Vagina (tissue), 2 donors: ENCODE results near the gene ADCY7. TPM values are rescaled to one million over a fixed set of nuclear protein-coding genes. Genes with fewer than 3 reads are reported as not detected.
A peak's percentile ranks its signal among the peaks of the same experiment; 100 is the strongest.

Experiments
- DNase-seq, 2 donors: peaks; one replicate each; pipeline ENCODE4 v3.0.0-alpha.2; 2017; ENCODE audit errors: extremely low spot score in 2 of 2
- H3K27ac ChIP-seq: fragments of 200-600 bp; sonication (generic); one replicate; pipeline ENCODE4 v1.5.1; 2019
- H3K27me3 ChIP-seq: fragments of 200-600 bp; sonication (generic); one replicate; pipeline ENCODE4 v1.5.1; 2019
- H3K36me3 ChIP-seq, 2 donors: fragments of 200-600 bp; sonication (generic); one replicate each; pipeline ENCODE4 v1.5.1; 2017 to 2019
- H3K4me1 ChIP-seq: fragments of 200-600 bp; sonication (generic); one replicate; pipeline ENCODE4 v1.5.1; 2019
- H3K4me3 ChIP-seq, 2 donors: fragments of 200-600 bp; sonication (generic); 1 replicate in 1 of 2; 2 replicates in 1 of 2; pipeline ENCODE4 v1.5.1; 2016 to 2019
- H3K9me3 ChIP-seq: fragments of 200-600 bp; sonication (generic); one replicate; pipeline ENCODE4 v1.5.1; 2019
- CTCF ChIP-seq, 3 experiments: fragments of 450-650 bp in 2 of 3; fragments of 200-600 bp in 1 of 3; sonication (generic) in 1 of 3; IDR thresholded peaks; one replicate each; pipeline ENCODE4 v1.5.1; 2017 to 2019; ENCODE audit warnings: antibody characterized with exemption in 3 of 3, mild to moderate bottlenecking in 2 of 3, moderate library complexity in 2 of 3
- POLR2A ChIP-seq, 2 donors: fragments of 450-650 bp; IDR thresholded peaks; one replicate each; pipeline ENCODE4 v1.6.1; 2017; ENCODE audit warnings: antibody characterized with exemption in 2 of 2, mild to moderate bottlenecking in 2 of 2, moderate library complexity in 2 of 2
- POLR2AphosphoS5 ChIP-seq, 2 donors: sonication (generic); formaldehyde crosslinking; IDR thresholded peaks; one replicate each; pipeline ENCODE4 v1.9.0; 2017; ENCODE audit warnings: antibody characterized with exemption in 2 of 2, mild to moderate bottlenecking in 2 of 2, low read depth in 1 of 2; ENCODE audit not compliant: insufficient read depth in 1 of 2
- intact Hi-C: fragments of 100-400 bp; cut with DNase I; formaldehyde crosslinking; loops from one replicate; pipeline ENCODE4 v1.15.1; 2023
- total RNA-seq: library from RNA; depleted of rRNA; stranded (reverse); fragments of >200 nt; gene quantifications from one replicate; pipeline ENCODE4 v1.2.3, GENCODE V29; 2016

Gene ADCY7
- total RNA-seq, 1 donor from 2014 or later: 18.9 TPM

GRCh38 chr16:50313596-50314478 is 47.5 kb downstream of the ADCY7 start:
- TF ChIP-seq POLR2AphosphoS5 (IDR thresholded peaks at IDR 0.05; ENCODE audit: insufficient read depth in 1 of 2, low read depth in 1 of 2) (peak in 1 of 2 donors; percentile 33), CTCF (IDR thresholded peaks at IDR 0.05) (no peak), POLR2A (IDR thresholded peaks at IDR 0.05) (no peak)
- no peaks in the 10 kb centered on the region for H3K4me1 ChIP-seq
- no peaks in the 10 kb centered on the region for H3K9me3 ChIP-seq
- intact Hi-C loops: no loop called here
- peak in 1 of 2 donors; percentile 87 for DNase-seq
- H3K36me3 ChIP-seq: peaks cover 0 to 58% of the 10 kb centered on the region in 2 donors
- no peaks in the 10 kb centered on the region for H3K27me3 ChIP-seq
- no peak overlapping the region for H3K4me3 ChIP-seq
- no peak overlapping the region for H3K27ac ChIP-seq

DNA sequence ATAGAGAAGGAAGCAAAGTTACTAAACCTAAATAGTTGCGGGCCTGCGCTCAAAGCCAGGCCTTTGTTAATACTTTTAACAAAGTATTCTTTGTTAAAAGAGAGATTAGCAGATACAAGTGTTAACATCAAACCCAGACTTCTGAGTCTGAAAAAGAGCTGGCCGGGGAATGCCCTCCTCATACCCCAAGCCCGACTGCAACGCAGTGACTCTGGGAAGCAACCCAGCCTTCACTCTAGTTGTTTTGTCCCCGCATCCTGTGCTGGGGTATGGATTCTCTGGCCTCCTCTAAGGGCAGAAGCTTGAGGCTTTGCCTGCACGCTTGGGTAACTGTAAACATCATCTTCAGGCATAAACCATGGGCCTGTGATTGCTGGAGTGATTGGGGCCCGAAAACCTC is 48.3 kb downstream of the ADCY7 start:
- peaks cover 0 to 65% of the 10 kb centered on the region in 2 donors for H3K36me3 ChIP-seq

DNA sequence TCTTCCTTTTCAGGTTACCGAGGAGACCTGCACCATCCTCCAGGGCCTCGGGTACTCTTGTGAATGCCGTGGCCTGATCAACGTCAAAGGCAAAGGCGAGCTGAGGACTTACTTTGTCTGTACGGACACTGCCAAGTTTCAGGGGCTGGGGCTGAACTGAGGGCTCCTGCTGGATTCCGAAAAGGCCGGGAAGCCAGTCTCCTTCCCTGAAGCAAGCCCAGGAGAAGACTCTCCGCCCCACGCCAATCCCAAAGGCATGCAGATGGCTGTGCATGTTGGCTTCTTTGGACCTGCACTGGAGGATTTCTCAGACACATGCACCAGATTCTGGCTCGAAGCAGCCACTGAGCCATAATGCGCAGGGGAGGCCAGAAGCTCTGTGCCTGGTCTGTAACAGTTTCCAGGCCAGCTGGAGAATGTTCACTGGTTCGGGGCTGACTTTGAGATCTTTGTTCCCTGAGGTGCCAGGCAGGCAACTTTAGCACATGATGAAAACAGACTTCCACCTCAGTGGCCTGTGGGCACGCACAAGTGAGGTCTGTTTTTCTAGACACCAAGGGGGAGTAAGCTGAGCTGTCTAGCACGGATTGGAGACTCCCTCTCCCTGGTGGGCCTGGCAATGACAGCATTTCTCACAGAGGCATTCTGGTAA is 49.1 kb downstream of the ADCY7 start:
- Histone ChIP-seq H3K36me3 (peaks cover 0 to 73% of the 10 kb centered on the region in 2 donors), H3K9me3 (no peaks in the 10 kb centered on the region), H3K4me3 (no peak overlapping the region), H3K4me1 (no peaks in the 10 kb centered on the region), H3K27me3 (no peaks in the 10 kb centered on the region), H3K27ac (no peak overlapping the region)
- intact Hi-C loops: no loop called here
- DNase-seq: peak in 1 of 2 donors; percentile 83
- TF ChIP-seq CTCF (IDR thresholded peaks at IDR 0.05): no peak
- TF ChIP-seq POLR2AphosphoS5 (IDR thresholded peaks at IDR 0.05; ENCODE audit: insufficient read depth in 1 of 2, low read depth in 1 of 2): no peak
- TF ChIP-seq POLR2A (IDR thresholded peaks at IDR 0.05): no peak

More for the DNA sequence above, 48.3 kb downstream of the ADCY7 start:
- Histone ChIP-seq H3K4me1 (no peaks in the 10 kb centered on the region), H3K9me3 (no peaks in the 10 kb centered on the region), H3K4me3 (no peak overlapping the region), H3K27me3 (no peaks in the 10 kb centered on the region), H3K27ac (no peak overlapping the region)
- TF ChIP-seq POLR2AphosphoS5 (IDR thresholded peaks at IDR 0.05; ENCODE audit: insufficient read depth in 1 of 2, low read depth in 1 of 2): no peak
- no peak for TF ChIP-seq POLR2A (IDR thresholded peaks at IDR 0.05)
- TF ChIP-seq CTCF (IDR thresholded peaks at IDR 0.05): no peak
- no peak for DNase-seq
- intact Hi-C loops: no loop called here

- no peaks in the 10 kb centered on the region for H3K4me1 ChIP-seq
- H3K9me3 ChIP-seq: no peaks in the 10 kb centered on the region
- no peak for DNase-seq
- TF ChIP-seq POLR2A (IDR thresholded peaks at IDR 0.05) (no peak), CTCF (IDR thresholded peaks at IDR 0.05) (no peak)
- H3K27me3 ChIP-seq: no peaks in the 10 kb centered on the region
- H3K27ac ChIP-seq: no peak overlapping the region
- peaks cover 0 to 79% of the 10 kb centered on the region in 2 donors for H3K36me3 ChIP-seq
- intact Hi-C loops: no loop called here
- no peak overlapping the region for H3K4me3 ChIP-seq
These were observed 49.9 kb downstream of the ADCY7 start for GRCh38 chr16:50316102-50316847.
